HepG2 (cell line): ENCODE measurements around the gene MRPS17. TPM values are rescaled to one million over a fixed set of nuclear protein-coding genes. Genes with fewer than 3 reads are reported as not detected.

Experiments used
- ATAC-seq: fragments of 200-7000 bp; cut with Tn5 transposase; 3 replicates; pipeline ENCODE4 v1.9.1; 2020; ENCODE audit warnings: mild to moderate bottlenecking, moderate library complexity
- BruUV-seq: library from RNA; stranded (reverse); fragments of 400-500 nt; replicated peaks from 2 replicates; lab custom pipeline; 2021; lab: Mats Ljungman, UMichigan
- CTCF ChIA-PET: fragments of 300-600 bp; formaldehyde crosslinking; extraction: SDS; loops from one replicate; lab custom pipeline; 2021; ENCODE audit warnings: low total read pairs, inconsistent platforms, low intra/inter-chr PET ratio; lab: Yijun Ruan, JAX
- POLR2A ChIA-PET: fragments of 350-600 bp; sonication (Branson Sonifier 250); formaldehyde crosslinking; loops from one replicate; lab custom pipeline; 2020; ENCODE audit warnings: antibody characterized with exemption, inconsistent platforms; lab: Yijun Ruan, JAX
- DNase-seq: peaks from one replicate; pipeline ENCODE4 v3.0.0-alpha.2; 2015; ENCODE audit warnings: low spot score
- FAIRE-seq: peaks from 3 replicates; lab custom pipeline; 2011; peaks lifted over from hg19 to GRCh38; lab: Jason Lieb, UNC
- H2AFZ ChIP-seq: one replicate; pipeline ENCODE4 v1.6.1; 2011; ENCODE audit warnings: low read length, inconsistent platforms
- H3K27ac ChIP-seq: fragments of 300-600 bp; 3 replicates; pipeline ENCODE4 v1.8.0; 2011; ENCODE audit warnings: mixed run types, mild to moderate bottlenecking, mixed read lengths, low read length, inconsistent platforms; ENCODE audit not compliant: insufficient read depth; ENCODE audit errors: extremely low read length
- H3K27me3 ChIP-seq, 2 experiments: fragments of 200-600 bp in 1 of 2; 2 replicates in 1 of 2; 3 replicates in 1 of 2; pipeline versions ENCODE4 v1.6.0 to v1.8.0; 2011; ENCODE audit warnings: low read length in 2 of 2, mild to moderate bottlenecking in 2 of 2, moderate library complexity in 2 of 2, inconsistent platforms in 1 of 2; ENCODE audit not compliant: insufficient read depth in 2 of 2, control insufficient read depth in 1 of 2
- H3K36me3 ChIP-seq, 2 experiments: fragments of 200-600 bp in 1 of 2; replicated peaks in 1 of 2; 2 replicates in 1 of 2; 3 replicates in 1 of 2; pipeline versions ENCODE4 v1.5.1 to v1.8.0; 2011; ENCODE audit warnings: low read length in 2 of 2, inconsistent platforms in 1 of 2; ENCODE audit not compliant: insufficient read depth in 2 of 2, control insufficient read depth in 1 of 2
- H3K4me1 ChIP-seq: 2 replicates; pipeline ENCODE4 v1.5.1; 2012; ENCODE audit warnings: low read length, inconsistent platforms; ENCODE audit not compliant: insufficient read depth
- H3K4me2 ChIP-seq: 2 replicates; pipeline ENCODE4 v1.6.0; 2011; ENCODE audit warnings: low read depth, low read length, inconsistent platforms
- H3K4me3 ChIP-seq, 3 experiments: fragments of 200-600 bp in 1 of 3; sonication (generic), shearing (Covaris generic) in 1 of 3; replicated peaks in 1 of 3; 2 replicates each; pipeline ENCODE4 v1.5.1; 2011 to 2016; ENCODE audit warnings: low read length in 3 of 3, inconsistent platforms in 2 of 3, low read depth in 2 of 3, mild to moderate bottlenecking in 2 of 3, control low read depth in 1 of 3, mixed read lengths in 1 of 3; ENCODE audit not compliant: insufficient read depth in 1 of 3
- H3K79me2 ChIP-seq: one replicate; pipeline ENCODE4 v1.6.1; 2011; ENCODE audit warnings: low read length, inconsistent platforms; ENCODE audit not compliant: insufficient read depth
- H3K9ac ChIP-seq: 2 replicates; pipeline ENCODE4 v1.6.0; 2011; ENCODE audit warnings: mild to moderate bottlenecking, low read depth, low read length, inconsistent platforms; ENCODE audit not compliant: insufficient read depth
- H3K9me3 ChIP-seq: 2 replicates; pipeline ENCODE4 v1.5.1; 2012; ENCODE audit warnings: mild to moderate bottlenecking, low read length
- H4K20me1 ChIP-seq: 2 replicates; pipeline ENCODE4 v1.6.0; 2011; ENCODE audit warnings: inconsistent platforms, mild to moderate bottlenecking, low read length, moderate library complexity; ENCODE audit not compliant: insufficient read depth
- ARNT2 ChIP-seq: sonication (generic); formaldehyde crosslinking; IDR thresholded peaks from 2 replicates; pipeline ENCODE4 v1.8.0; 2022; ENCODE audit warnings: mild to moderate bottlenecking, low read depth, missing genetic modification reagents, moderate library complexity
- EZH2 ChIP-seq: conservative IDR thresholded peaks from 2 replicates; pipeline ENCODE4 v1.6.1; 2012; ENCODE audit warnings: mild to moderate bottlenecking, low read depth, low read length, moderate library complexity
- FOXJ3 ChIP-seq: sonication (generic); formaldehyde crosslinking; IDR thresholded peaks from 2 replicates; pipeline ENCODE4 v1.4.0; 2020; ENCODE audit warnings: missing genetic modification reagents, mild to moderate bottlenecking, borderline replicate concordance
- HNF4A ChIP-seq: sonication (generic); formaldehyde crosslinking; IDR thresholded peaks from 2 replicates; pipeline ENCODE4 v1.4.0; 2020; ENCODE audit warnings: missing genetic modification reagents
- MTERF4 ChIP-seq: sonication (generic); formaldehyde crosslinking; IDR thresholded peaks from 2 replicates; pipeline ENCODE4 v1.8.0; 2023; ENCODE audit warnings: mild to moderate bottlenecking, missing genetic modification reagents
- PITX1 ChIP-seq: sonication (generic); formaldehyde crosslinking; IDR thresholded peaks from 2 replicates; pipeline ENCODE4 v1.5.1; 2020; ENCODE audit warnings: mild to moderate bottlenecking, missing genetic modification reagents
- POLR2G ChIP-seq: fragments of 200-400 bp; formaldehyde crosslinking; IDR thresholded peaks from 2 replicates; pipeline ENCODE4 v1.6.1; 2018; ENCODE audit warnings: mild to moderate bottlenecking, low read depth, low read length, moderate library complexity
- PRDM4 ChIP-seq: sonication (generic); formaldehyde crosslinking; IDR thresholded peaks from 2 replicates; pipeline ENCODE4 v1.9.0; 2021; ENCODE audit warnings: missing genetic modification reagents, borderline replicate concordance
- RFX5 ChIP-seq: IDR thresholded peaks from 2 replicates; pipeline ENCODE4 v1.6.1; 2011; ENCODE audit warnings: low read depth, low read length, improper control_type of control experiment
- ZBTB33 ChIP-seq: sonication (generic); formaldehyde crosslinking; IDR thresholded peaks from 2 replicates; pipeline ENCODE4 v1.4.0; 2020; ENCODE audit warnings: missing genetic modification reagents
- ZBTB39 ChIP-seq: sonication (generic); formaldehyde crosslinking; IDR thresholded peaks from 2 replicates; pipeline ENCODE4 v1.5.0; 2020; ENCODE audit warnings: missing genetic modification reagents
- ZNF12 ChIP-seq: sonication (generic); formaldehyde crosslinking; IDR thresholded peaks from 2 replicates; pipeline ENCODE4 v1.5.0; 2020; ENCODE audit warnings: missing genetic modification reagents
- ZNF17 ChIP-seq: sonication (generic); formaldehyde crosslinking; IDR thresholded peaks from 2 replicates; pipeline ENCODE4 v1.5.0; 2020; ENCODE audit warnings: mild to moderate bottlenecking, missing genetic modification reagents
- ZNF207 ChIP-seq: fragments of 450-650 bp; IDR thresholded peaks from 2 replicates; pipeline ENCODE4 v1.6.1; 2016; ENCODE audit warnings: antibody characterized with exemption, borderline replicate concordance
- ZNF3 ChIP-seq: IDR thresholded peaks from 2 replicates; pipeline ENCODE4 v1.7.0; 2017; ENCODE audit warnings: inconsistent platforms
- ZNF598 ChIP-seq: sonication (generic); formaldehyde crosslinking; IDR thresholded peaks from 2 replicates; pipeline ENCODE4 v1.5.1; 2020; ENCODE audit warnings: mild to moderate bottlenecking, missing genetic modification reagents, borderline replicate concordance
- WGBS: methylation state at CpG from one replicate; pipeline ENCODE4 v1.1.6; 2017; ENCODE audit warnings: low lambda C conversion rate; 5-methylcytosine and 5-hydroxymethylcytosine counted together
- in situ Hi-C: cut with HindIII; loops from 2 replicates; pipeline ENCODE4 v1.10.0; 2017; ENCODE audit warnings: low pct_unique_long_range_greater_than_20kb; ENCODE audit not compliant: extremely low pct_ligation_motif_present
- intact Hi-C: fragments of 100-400 bp; cut with micrococcal nuclease; formaldehyde crosslinking; loops from one replicate; pipeline ENCODE4 v1.10.0; 2022; ENCODE audit not compliant: unreplicated experiment
- polyA plus RNA-seq, 8 experiments: library from polyadenylated mRNA; depleted of rRNA in 3 of 8; stranded (reverse) in 7 of 8; unstranded in 1 of 8; fragments of >200 nt; fragmentation: Illumina TruSeq in 4 of 8; extraction: Trizol in 4 of 8; gene quantifications; 2 replicates each; pipeline versions ENCODE4 v1.2.1 to v1.2.3, GENCODE V29; 2011 to 2016; ENCODE audit warnings: low read depth in 4 of 8, missing spikeins in 1 of 8, mixed read lengths in 1 of 8; ENCODE audit not compliant: insufficient read depth in 1 of 8
- total RNA-seq, 5 experiments: library from RNA; depleted of rRNA; stranded (reverse); fragments of >200 nt; fragmentation: Illumina TruSeq; extraction: Trizol; gene quantifications; 2 replicates each; pipeline ENCODE4 v1.2.3, GENCODE V29; 2016; ENCODE audit warnings: low read depth in 1 of 5

Gene MRPS17
- total and polyA plus RNA-seq, 2 of the 13 experiments (the other 11 are each of a cell fraction or from before 2014, with no cell fraction given), result 14.9 to 31.3 TPM

- no peak overlapping the region for H2AFZ ChIP-seq
- 94% methylated on average over 11 of the region's 11 CpGs for WGBS
- no peaks in the 10 kb centered on the region for H3K9me3 ChIP-seq
- no peak overlapping the region for H3K27ac ChIP-seq
- DNase-seq (no peak), FAIRE-seq (no peak), ATAC-seq (no peak)
- no TSS peak for BruUV-seq
- intact Hi-C loops (no loop called here), in situ Hi-C loops (loop anchor here (25.0 kb wide), 2 partner anchors 192 to 317 kb away; no protein-coding TSS in a partner anchor)
- peaks cover 43% of the 10 kb centered on the region for H3K4me1 ChIP-seq
- H3K79me2 ChIP-seq, result peaks cover 19% of the 10 kb centered on the region
- H4K20me1 ChIP-seq, result no peaks in the 10 kb centered on the region
- no peak overlapping the region for H3K4me3 ChIP-seq
- H3K9ac ChIP-seq, result no peak overlapping the region
- peaks cover 1 to 17% of the 10 kb centered on the region in 2 experiments; a peak in 2 of 5 replicates for H3K36me3 ChIP-seq
- CTCF ChIA-PET, result no interaction called here
- POLR2A ChIA-PET, result interaction anchor here (1.1 to 3.7 kb wide), 2 partner anchors 11 to 97 kb away, joined by 3 to 21 read pairs; partner anchors contain the start of genes NIPSNAP2 and PSPH
- H3K27me3 ChIP-seq, result no peaks in the 10 kb centered on the region; a peak in 1 of 5 replicates
- H3K4me2 ChIP-seq, result no peak overlapping the region
- no peak for TF ChIP-seq MTERF4 (CRISPR knock-in tag)
- no peak for TF ChIP-seq ZNF598 (CRISPR knock-in tag)
- TF ChIP-seq POLR2G, result no peak; the same call in 1 of the 2 replicates
- TF ChIP-seq HNF4A, result 0 out of 2 replicates have a peak, but pooled peaks have one; percentile 18
- TF ChIP-seq PITX1 (CRISPR knock-in tag), result 0 out of 2 replicates have a peak, but pooled peaks have one; percentile 27
- TF ChIP-seq RFX5, result no peak
- no peak for TF ChIP-seq ZNF17 (CRISPR knock-in tag)
- no peak for TF ChIP-seq EZH2
- TF ChIP-seq ZNF12 (CRISPR knock-in tag), result no peak
- TF ChIP-seq ZBTB39 (CRISPR knock-in tag), result no peak
- TF ChIP-seq ZNF207, result no peak
- peak; percentile 46; the same call in 1 of the 2 replicates for TF ChIP-seq ZBTB33 (CRISPR knock-in tag)
- no peak for TF ChIP-seq ZNF3 (CRISPR knock-in tag)
- TF ChIP-seq PRDM4 (CRISPR knock-in tag), result no peak
- no peak for TF ChIP-seq ARNT2 (CRISPR knock-in tag)
- no peak for TF ChIP-seq FOXJ3 (CRISPR knock-in tag)
Measured at GRCh38 chr7:55953707-55954475, 2.2 kb downstream of the MRPS17 start.
